ENCODE data around the gene IRS2.

Gene IRS2

DNA sequence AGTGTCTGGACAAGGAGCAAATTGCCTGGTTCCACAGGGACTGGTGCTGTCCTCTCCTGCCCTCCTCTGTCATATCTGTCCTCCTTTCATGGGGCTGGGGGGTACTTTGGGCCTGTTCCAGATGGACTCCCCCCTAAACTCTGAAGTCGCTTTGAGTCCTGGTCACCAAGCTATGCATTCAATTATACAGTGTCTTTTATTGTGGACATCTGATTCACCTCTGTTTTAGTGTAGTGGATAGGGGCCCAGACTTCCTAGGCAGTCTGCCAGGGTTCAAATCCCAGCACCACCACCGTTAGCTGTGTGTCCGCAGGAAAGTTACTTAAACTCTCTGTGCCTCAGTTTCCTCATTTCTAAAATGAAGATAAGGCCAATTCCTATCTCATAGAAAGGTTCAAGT is 21.0 kb upstream of the IRS2 start:
- in situ Hi-C loops (cut with HindIII; ENCODE audit: low sequenced_read_pairs): no loop called here

DNA sequence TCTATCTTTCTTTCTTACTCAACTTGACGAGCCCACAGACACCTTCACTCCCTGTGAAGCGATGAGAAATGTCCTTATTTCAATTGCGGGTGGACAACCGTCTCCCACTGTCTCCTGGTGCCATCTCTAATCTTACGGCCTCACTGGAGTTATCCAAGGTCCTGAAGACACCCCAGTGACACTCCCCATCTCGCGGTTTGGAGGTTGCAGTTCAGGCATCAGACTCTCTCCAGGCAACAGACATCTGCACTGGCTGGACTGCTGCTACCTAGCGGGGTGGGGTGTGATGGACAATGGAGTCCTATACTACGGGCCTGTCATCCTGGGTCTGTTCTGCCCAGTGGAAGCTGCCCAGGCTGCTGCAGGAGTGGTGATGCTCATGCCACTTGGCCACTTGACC is 18.3 kb upstream of the IRS2 start:
- in situ Hi-C loops (cut with HindIII; ENCODE audit: low sequenced_read_pairs): no loop called here

DNA sequence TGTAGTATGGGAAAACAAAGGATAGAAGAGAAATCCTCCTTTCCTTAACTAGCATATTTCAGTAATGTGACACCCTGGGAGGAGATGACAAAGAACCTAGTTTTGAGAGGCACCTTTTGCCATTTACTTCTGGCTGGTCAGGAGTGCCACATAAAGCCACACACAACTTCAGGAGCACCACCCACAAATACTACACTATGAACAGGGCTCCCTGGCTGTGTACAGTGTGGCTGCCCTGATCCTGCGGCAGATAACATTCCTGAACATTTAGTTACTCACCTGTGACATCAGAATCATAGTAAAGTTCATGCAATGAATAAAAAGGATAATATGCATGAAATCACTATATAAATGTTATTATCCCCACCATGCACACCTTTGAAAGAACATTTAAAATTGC is 17.4 kb upstream of the IRS2 start:
- in situ Hi-C loops (cut with HindIII; ENCODE audit: low sequenced_read_pairs): no loop called here

DNA sequence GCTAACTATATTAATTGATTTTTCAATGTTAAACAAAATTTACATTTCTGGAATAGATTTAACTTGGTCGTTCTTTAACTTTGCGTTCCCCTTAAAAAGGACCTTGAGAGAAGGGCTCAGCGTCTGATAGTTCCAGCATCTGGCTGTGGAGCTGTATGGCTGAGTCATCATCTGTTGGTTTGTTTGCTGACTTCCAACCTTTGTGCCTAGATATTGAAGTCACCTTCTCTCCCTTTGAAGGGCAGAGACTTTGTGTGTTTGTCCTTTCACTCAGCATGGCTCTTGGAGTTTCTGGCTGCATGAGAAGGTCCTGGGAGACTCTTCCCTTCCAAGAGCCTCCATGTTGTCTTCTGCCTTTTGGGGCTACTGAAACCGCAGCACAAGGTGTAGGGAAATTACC is 16.6 kb upstream of the IRS2 start:
- in situ Hi-C loops (cut with HindIII; ENCODE audit: low sequenced_read_pairs): no loop called here

DNA sequence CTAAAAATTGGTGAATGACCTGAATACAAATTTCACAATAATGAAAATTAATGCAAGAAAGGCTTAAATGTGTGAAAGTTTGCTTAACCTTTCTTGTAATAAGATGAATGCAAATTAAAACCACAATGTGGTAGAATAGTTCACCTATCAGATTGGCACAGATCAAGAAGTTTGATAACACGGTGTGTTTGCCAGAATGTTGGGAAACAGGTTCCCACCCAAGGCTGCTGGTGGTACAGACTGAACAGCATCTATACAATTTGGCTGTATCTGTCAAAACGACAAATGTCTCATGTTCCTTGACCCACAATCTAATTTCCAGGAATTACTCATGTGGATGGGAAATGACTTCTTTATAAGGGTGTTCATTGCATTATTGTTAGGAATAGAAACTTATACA is 8.6 kb upstream of the IRS2 start:
- in situ Hi-C loops (cut with HindIII; ENCODE audit: low sequenced_read_pairs): no loop called here

DNA sequence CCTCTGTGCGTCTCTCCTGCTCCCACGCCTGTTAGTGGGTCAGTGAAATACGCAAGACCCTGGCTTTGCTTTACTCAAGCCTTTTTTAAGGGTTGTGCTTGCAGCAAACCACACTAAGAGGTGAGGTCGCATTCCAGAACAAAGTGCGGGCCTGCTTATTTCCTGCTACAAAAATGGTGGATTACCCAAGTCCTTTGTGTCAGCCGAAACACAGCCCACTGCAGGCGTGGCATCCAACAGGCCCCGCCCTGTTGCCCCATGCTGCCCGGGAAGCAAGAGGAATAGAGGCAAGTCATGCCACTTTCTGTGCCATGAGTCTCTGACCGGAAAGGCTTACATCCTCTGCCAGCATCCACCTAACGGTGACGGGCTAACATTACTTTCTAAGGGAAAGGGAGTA is 7.7 kb upstream of the IRS2 start:
- in situ Hi-C loops (cut with HindIII; ENCODE audit: low sequenced_read_pairs): no loop called here

DNA sequence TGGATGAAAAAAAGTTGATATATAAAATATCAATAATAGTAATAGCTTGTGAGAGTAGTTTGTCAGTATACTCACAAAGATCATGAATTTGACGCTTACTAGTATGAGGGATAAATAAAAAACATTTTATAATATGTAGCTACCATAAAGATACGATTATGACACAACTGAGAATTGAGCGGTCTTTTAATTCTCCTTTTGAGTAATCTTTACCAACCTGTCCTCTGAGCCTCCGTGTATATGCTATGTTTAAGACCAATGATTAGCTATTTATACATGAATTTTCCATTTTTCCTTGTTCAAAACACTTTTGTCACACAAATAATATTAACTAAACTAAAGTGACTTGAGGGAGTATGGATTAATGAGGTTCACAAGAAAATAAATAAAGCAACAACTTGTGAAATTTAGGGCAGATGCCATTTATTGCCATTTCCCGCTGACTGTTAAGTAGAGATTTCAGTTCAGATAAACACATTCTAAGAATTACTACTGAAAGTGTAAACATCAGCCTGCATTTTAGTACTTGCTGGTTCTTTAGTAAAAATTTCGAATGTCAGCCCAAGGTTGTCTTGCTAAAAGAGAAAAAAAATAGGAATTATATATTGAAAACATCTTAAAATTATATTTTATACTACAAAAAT is 6.2 kb upstream of the IRS2 start:
- in situ Hi-C loops (cut with HindIII; ENCODE audit: low sequenced_read_pairs): no loop called here

DNA sequence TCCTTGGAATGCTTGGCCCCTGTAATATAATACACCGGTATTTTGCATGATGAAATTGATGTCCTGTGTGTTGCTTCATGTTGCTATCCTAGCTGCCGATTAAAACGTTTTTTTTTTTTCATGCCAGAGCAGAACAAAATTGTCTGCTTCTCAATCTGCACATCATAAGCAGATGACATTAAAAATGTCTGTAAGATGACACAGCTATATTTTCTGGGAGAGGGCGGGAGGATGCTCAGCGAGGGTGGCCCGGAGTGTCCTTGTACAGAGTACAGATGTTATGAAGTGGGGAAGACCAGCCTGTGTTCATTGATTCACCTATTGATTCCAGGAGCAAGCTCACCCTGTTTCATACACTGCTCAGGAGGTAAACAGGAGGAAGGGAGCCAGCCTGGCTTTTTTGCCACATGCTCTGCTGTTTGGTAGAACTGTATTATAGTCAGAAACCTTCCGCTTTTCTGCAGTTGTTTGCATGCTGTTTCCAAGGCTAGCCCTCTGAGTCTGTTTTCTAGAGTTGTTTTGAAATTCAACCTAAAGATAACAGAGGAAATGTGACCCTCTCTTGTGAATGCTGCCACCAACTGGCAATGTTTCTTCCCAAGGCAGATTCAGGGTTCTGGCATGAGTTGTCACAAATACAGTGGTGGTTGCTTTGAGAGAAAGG is 4.7 kb upstream of the IRS2 start:
- in situ Hi-C loops (cut with HindIII; ENCODE audit: low sequenced_read_pairs): no loop called here

DNA sequence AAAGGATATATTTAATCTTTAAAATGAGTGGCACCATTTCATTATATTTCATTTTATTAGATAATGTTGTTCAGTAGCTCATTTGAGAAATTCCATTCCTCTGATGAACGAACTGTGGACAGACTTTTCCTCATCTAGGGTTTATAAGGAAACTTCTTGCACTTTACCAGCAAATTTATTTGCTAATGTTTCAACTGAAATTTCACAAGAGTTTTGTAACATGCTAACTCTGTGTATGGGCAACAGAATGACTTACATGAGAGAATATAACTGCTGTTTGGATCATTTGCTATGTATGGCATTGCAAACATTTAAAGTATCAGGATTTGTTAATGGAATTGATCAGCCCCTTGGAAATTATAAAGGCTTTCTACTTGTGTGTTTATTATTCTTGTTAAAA is 3.7 kb upstream of the IRS2 start:
- in situ Hi-C loops (cut with HindIII; ENCODE audit: low sequenced_read_pairs): no loop called here

DNA sequence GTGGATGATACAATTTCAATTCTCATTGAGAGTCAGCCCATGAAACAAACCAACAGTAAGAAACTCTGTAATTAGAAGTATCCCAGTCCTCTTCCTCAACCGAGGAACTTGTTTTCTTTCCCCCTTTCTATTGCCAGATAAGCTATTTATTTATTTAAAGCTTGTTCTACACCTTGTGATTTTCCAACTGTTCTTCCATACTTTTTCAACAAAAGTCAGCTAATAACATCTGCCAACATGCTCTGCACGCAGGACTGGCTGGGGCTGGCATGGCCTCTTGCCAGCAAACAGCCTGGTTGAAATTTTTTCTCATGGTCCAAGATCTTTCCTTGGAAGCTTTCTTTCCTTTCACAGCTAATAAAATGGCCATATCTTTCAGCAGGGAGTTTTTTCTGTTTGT is 2.9 kb upstream of the IRS2 start:
- in situ Hi-C loops (cut with HindIII; ENCODE audit: low sequenced_read_pairs): no loop called here

DNA sequence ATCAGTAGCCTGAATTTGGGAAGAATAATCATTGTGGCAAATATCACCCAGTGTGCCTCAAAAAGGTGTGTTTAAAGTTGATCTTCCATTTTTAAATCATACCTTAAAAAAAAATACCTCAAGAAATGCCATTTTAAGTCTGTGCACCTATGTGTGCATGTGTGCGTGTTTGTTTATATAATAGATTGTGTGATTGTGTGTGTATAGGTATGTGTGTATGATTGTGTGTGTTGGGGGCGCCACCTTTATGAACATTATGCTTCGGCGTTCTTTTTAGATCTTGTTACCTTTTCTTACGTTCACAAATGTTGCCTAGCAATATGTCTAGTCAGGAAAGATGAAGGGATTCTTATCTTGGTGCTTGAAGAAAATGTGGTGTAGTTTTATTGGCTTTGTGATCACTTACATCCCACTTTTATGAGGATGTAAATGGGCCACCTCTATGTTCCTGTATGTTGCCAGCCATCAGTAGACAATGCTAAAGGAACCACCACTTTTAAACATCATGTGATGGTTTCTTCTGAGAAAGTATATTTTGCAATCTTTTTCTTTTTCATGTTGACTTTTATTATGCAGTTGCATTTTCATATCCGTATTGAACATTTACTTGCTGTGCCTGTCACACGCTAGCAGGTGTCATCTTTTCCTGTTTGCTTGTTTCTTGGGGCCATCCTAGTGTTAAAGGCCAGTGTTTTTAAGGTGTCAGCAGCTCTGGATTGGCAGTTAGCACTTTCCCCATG is 2.2 kb upstream of the IRS2 start:
- in situ Hi-C loops (cut with HindIII; ENCODE audit: low sequenced_read_pairs): no loop called here

DNA sequence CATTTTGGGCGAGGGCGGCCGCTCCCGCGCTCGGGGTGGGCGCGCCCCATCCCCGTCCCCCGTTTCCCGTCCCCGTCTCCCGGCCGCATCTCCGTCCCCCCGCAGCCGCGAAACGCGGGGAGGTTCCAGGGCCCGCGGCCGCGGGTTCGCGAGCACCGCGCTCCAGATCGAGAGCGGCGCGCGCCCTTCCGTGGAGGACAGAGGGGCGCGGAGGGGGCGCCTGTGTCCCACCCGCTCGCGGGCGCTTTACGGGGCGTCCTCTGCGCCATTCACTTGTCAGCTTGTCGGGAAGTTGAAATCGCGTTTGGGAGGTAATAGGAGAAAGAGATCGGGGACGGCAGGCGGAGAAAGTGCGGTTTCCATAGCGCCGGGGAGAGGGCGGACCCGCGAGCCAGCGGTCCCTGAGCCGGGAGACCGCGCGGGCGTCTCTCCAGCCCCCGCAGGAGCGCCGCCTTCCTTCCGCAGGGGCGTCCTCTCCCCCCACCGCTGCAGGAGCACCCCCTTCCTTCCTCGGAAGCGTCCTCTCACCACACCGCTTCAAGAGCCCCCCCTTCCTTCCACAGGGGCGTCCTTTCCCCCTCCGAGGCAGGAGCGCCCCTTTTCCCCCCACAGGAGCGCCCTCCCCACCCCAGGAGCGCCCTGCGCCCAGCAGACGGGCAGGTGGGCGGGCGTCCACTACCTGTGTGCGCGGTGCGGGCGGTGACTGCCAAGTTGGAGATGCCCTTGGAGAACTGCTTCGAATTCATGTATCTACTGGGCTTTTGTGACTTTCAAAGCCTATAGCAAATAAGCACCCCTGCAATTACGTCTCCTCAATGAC is 962 bp upstream of the IRS2 start:
- in situ Hi-C loops (cut with HindIII; ENCODE audit: low sequenced_read_pairs): no loop called here

DNA sequence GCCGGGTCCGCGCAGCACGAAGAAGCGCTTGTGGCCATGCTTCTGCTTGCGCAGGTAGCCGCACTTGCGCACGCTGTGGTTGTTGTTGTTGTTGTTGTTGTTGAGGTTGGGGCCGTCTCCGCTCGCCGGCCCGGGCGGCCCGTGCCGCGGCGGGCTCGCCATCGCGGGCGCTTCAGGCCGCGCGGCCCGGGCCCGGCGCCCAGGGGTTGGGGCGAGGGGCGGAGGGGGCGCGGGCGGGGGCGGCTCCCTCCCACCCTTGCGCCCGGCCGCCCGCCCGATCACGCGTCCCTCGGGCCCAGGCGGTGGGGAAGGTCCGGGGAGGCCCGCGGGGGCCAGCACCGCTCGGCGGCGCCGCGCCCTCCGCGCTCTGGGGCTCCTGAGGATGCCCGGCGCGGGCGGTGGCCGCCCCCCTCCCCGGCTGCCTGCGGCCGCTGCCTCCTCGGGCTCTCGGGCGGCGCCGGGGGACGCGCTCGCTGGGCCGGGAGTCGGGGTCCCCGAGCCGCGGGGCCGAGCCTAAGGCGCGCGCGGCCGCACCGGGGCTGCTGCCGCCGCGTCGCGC is 412 bp downstream of the IRS2 start:
- in situ Hi-C loops (cut with HindIII; ENCODE audit: low sequenced_read_pairs): no loop called here

DNA sequence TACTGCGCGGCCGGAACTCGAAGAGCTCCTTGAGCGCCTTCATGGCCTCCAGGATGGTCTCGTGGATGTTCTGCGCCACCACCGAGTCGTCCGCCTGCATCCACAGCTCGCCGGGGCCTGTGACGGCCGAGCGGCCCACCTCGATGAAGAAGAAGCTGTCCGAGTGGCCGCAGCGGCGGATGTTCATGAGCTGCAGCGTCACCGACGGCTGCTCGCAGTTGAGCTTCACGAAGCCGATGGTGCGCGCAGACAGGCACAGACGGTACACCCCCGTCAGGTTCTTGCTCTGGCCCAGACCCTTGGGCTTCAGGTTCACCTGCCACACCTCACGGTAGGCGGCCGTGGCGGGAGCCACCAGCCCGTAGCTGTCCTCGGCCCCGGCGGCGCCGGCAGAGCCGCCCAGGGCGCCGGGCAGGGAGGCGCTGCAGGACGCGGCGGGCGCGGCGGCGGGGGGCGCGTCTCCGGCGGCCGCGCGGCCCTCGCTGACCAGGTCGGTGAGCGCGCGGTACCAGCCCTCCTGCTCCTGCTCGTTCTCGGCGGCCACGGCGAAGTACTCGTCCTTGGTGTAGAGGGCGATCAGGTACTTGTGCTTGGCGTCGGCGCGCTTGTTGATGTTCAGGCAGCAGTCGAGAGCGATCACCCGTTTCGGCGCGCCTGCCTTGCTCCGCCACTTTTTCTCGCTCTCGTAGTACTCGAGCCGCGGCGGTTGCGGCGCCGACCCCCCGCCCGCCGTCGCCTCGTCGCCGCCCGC is 1.1 kb downstream of the IRS2 start:
- in situ Hi-C loops (cut with HindIII; ENCODE audit: low sequenced_read_pairs): no loop called here

DNA sequence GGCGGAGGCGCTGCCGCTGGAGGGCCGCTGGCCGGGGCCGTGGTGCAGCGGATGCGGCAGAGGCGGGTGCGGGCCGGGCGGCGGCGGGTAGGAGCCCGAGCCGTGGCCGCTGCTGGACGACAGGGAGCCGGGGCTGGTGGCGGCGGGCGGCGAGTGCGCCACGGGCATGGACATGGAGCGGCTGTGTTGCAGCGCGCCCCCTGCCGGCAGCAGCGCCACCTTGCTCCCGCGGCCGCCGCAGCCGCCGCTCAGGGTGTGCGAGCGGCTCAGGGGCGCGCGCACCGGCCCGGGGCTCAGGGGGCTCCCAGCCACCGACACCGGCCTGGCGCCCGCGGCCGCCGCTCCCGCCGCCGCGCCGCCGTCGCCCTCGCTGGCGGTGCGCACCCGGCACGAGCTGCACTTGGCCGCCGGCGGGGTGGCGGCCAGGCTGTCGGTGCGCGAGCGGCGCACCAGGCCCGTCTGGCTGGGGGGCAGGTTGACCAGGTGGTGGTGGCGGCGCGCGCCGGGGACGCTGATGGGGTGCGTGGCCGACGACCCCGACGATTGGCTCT is 1.7 kb downstream of the IRS2 start:
- in situ Hi-C loops (cut with HindIII; ENCODE audit: low sequenced_read_pairs): no loop called here

DNA sequence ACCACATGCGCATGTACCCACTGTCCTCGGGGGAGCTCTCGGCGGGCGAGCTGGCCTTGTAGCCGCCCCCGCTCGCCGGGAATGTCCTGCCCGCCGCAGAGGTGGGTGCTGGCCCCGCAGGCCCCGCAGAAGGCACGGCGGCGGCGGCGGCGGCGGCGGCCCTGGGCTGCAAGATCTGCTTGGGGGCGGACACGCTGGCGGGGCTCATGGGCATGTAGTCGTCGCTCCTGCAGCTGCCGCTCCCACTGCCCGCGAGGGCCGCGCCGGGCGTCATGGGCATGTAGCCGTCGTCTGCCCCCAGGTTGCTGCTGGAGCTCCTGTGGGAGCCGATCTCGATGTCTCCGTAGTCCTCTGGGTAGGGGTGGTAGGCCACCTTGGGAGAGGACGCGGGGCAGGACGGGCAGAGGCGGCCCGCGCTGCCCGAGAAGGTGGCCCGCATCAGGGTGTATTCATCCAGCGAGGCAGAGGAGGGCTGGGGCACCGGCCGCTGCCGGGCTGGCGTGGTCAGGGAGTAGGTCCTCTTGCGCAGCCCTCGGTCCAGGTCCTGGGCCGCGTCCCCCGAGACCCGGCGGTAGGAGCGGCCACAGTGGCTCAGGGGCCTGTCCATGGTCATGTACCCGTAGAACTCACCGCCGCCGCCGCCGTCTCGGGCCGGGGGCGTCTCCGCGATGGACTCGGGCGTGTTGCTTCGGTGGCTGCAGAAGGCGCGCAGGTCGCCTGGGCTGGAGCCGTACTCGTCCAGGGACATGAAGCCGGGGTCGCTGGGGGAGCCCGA is 2.4 kb downstream of the IRS2 start:
- in situ Hi-C loops (cut with HindIII; ENCODE audit: low sequenced_read_pairs): no loop called here

DNA sequence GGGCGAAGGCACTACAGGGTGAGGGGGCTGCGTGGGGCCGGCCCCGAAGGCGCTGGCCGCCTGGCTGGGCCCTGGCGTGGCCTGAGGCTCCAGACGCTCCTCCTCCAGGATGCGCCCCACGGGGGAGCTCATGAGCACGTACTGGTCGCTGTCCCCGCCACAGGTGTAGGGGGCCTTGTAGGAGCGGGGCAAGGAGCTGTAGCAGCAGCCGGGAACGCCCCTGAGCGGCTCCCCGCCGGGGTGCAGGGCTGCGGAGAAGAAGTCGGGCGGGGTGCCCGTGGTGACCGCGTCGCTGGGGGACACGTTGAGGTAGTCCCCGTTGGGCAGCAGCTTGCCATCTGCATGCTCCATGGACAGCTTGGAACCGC is 3.0 kb downstream of the IRS2 start:
- in situ Hi-C loops (cut with HindIII; ENCODE audit: low sequenced_read_pairs): no loop called here

DNA sequence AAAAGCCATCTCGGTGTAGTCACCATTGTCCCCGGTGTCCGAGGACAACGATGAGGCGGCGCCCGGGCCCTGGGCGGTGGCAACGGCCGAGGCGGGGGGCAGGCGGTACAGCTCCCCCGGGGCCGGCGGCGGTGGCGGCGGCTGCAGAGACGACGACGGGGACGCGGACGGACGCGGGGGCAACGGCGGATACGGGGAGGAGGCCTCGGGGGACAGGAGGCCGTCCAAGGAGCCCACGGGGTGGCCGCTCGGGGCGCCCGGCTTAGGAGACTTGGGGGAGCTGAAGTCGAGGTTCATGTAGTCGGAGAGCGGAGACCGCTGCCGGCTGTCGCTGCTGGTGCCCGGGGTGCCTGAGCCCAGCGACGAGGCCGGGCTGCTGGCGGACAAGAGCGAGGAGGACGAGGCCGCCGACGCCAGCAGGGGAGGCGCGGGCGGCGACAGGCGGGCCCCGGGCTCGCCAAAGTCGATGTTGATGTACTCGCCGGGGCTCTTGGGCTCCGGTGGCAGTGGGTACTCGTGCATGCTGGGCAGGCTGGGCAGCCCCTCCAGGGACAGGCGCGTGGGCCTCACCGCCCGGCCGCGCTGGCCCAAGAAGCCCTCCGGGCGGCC is 3.5 kb downstream of the IRS2 start:
- in situ Hi-C loops (cut with HindIII; ENCODE audit: low sequenced_read_pairs): no loop called here

Data from DLD1 (cell line).